Upper lobe of left lung (tissue), 4 donors: ENCODE measurements around the gene IL22RA2.

Experiments
- POLR2A ChIP-seq, 4 donors: fragments of 450-650 bp; IDR thresholded peaks; one replicate each; pipeline ENCODE4 v1.5.1; 2016 to 2017; ENCODE audit warnings: antibody characterized with exemption in 4 of 4, mild to moderate bottlenecking in 2 of 4
- TF ChIP-seq, protein P1 (sequence below), 6 experiments: fragments of 450-650 bp in 4 of 6; fragments of 200-600 bp in 2 of 6; sonication (generic) in 2 of 6; IDR thresholded peaks; one replicate each; pipeline ENCODE4 v1.5.1; 2016 to 2019; ENCODE audit warnings: antibody characterized with exemption in 6 of 6

GRCh38 chr6:137106183-137106582, 67.3 kb downstream of the IL22RA2 start:
- TF ChIP-seq, protein P1, sequence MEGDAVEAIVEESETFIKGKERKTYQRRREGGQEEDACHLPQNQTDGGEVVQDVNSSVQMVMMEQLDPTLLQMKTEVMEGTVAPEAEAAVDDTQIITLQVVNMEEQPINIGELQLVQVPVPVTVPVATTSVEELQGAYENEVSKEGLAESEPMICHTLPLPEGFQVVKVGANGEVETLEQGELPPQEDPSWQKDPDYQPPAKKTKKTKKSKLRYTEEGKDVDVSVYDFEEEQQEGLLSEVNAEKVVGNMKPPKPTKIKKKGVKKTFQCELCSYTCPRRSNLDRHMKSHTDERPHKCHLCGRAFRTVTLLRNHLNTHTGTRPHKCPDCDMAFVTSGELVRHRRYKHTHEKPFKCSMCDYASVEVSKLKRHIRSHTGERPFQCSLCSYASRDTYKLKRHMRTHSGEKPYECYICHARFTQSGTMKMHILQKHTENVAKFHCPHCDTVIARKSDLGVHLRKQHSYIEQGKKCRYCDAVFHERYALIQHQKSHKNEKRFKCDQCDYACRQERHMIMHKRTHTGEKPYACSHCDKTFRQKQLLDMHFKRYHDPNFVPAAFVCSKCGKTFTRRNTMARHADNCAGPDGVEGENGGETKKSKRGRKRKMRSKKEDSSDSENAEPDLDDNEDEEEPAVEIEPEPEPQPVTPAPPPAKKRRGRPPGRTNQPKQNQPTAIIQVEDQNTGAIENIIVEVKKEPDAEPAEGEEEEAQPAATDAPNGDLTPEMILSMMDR (IDR thresholded peaks at IDR 0.05), result no peak
- no peak for TF ChIP-seq POLR2A (IDR thresholded peaks at IDR 0.05)
